ENCODE data around the gene XKR7.

XKR7 gene

GRCh38 chr20:32010666-32011065 lies 42.7 kb downstream of the XKR7 start:
- H3K9me3 Mint-ChIP-seq: no peaks in the 10 kb centered on the region
- no peak overlapping the region for H3K4me3 Mint-ChIP-seq
- no peaks in the 10 kb centered on the region for H3K36me3 Mint-ChIP-seq
- peaks cover 12% of the 10 kb centered on the region for H3K27me3 Mint-ChIP-seq
- H3K4me1 Mint-ChIP-seq: no peaks in the 10 kb centered on the region
- H3K27ac Mint-ChIP-seq: no peak overlapping the region

DNA sequence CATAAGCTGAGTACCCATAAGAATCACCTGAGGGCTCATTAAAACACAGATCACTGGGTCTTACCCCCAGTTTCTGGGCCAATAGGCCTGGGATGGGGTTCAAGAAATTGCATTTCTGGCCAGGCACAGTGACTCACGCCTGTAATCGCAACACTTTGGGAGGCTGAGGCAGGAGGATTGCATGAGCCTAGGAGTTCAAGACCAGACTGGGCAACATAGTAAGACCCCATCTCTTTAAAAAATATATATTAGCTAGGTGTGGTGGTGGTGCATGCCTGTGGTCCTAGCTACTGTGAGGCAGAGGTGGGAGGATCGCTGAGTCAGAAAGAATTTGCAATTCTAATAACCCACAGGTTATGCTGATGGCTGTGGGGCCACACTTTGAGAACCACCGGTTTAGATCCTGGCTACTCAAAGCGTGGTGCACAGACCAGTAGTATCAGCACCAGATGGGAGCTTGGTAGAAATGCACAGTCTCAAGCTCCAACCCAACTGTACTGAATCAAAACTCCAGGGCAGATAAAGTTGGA lies 44.3 kb downstream of the XKR7 start:
- H3K9me3 Mint-ChIP-seq: no peaks in the 10 kb centered on the region
- no peak overlapping the region for H3K4me3 Mint-ChIP-seq
- no peaks in the 10 kb centered on the region for H3K4me1 Mint-ChIP-seq
- no peaks in the 10 kb centered on the region for H3K36me3 Mint-ChIP-seq
- no peak overlapping the region for H3K27ac Mint-ChIP-seq
- H3K27me3 Mint-ChIP-seq: peaks cover 16% of the 10 kb centered on the region

DNA sequence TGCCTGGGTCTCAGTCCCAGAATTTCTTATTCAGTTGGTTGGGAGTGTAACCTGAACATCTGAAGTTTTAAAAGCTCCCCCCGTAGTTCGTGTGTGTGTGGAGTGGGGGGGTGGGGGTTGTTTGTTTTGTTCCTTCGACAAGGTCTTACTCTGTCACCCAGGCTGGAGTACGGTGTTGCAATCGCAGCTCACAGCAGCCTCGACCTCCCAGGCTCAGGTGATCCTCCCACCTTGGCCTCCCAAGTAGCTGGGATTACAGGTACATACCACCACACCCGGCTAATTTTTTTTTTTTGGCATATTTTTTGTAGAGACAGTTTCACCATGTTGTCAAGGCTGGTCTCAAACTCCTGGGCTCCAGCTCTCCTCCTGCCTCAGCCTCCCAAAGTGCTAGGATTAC lies 45.4 kb downstream of the XKR7 start:
- peaks cover 21% of the 10 kb centered on the region for H3K27me3 Mint-ChIP-seq
- H3K4me1 Mint-ChIP-seq: peaks cover 10% of the 10 kb centered on the region
- no peak overlapping the region for H3K27ac Mint-ChIP-seq
- no peak overlapping the region for H3K4me3 Mint-ChIP-seq
- H3K9me3 Mint-ChIP-seq: no peaks in the 10 kb centered on the region
- H3K36me3 Mint-ChIP-seq: no peaks in the 10 kb centered on the region

- Mint-ChIP-seq H3K9me3 (no peaks in the 10 kb centered on the region), H3K36me3 (peaks cover 2% of the 10 kb centered on the region), H3K27ac (no peak overlapping the region), H3K4me3 (peak overlapping the region; percentile 79), H3K4me1 (peaks cover 24% of the 10 kb centered on the region), H3K27me3 (peaks cover 47% of the 10 kb centered on the region)
Measured at GRCh38 chr20:32017711-32018251, 49.8 kb downstream of the XKR7 start.

GRCh38 chr20:32018269-32019155 lies 50.6 kb downstream of the XKR7 start:
- Mint-ChIP-seq H3K4me1 (peaks cover 24% of the 10 kb centered on the region), H3K4me3 (peak overlapping the region; percentile 76), H3K27ac (no peak overlapping the region), H3K36me3 (peaks cover 2% of the 10 kb centered on the region), H3K9me3 (no peaks in the 10 kb centered on the region), H3K27me3 (peaks cover 53% of the 10 kb centered on the region)

DNA sequence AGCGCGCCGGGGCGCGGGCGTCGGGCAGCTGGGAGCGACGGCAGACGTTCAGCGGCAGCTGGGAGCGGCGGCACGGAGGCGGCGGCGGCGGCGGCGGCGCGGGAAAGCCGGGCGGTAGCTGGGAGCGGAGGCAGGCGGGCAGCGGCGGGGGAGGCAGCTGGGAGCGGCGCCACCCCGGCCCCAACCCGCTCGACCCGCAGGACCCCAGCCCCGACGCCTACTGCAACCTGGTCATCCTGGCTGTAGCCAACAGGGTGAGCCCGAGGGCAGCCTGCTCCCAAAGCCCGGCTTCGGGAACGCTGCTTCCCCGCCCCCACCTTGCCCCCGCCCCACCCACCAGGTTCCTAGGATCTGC lies 51.2 kb downstream of the XKR7 start:
- Mint-ChIP-seq H3K27me3 (peaks cover 57% of the 10 kb centered on the region), H3K4me1 (peaks cover 24% of the 10 kb centered on the region), H3K9me3 (no peaks in the 10 kb centered on the region), H3K36me3 (peaks cover 2% of the 10 kb centered on the region), H3K4me3 (peak overlapping the region; percentile 92), H3K27ac (no peak overlapping the region)

DNA sequence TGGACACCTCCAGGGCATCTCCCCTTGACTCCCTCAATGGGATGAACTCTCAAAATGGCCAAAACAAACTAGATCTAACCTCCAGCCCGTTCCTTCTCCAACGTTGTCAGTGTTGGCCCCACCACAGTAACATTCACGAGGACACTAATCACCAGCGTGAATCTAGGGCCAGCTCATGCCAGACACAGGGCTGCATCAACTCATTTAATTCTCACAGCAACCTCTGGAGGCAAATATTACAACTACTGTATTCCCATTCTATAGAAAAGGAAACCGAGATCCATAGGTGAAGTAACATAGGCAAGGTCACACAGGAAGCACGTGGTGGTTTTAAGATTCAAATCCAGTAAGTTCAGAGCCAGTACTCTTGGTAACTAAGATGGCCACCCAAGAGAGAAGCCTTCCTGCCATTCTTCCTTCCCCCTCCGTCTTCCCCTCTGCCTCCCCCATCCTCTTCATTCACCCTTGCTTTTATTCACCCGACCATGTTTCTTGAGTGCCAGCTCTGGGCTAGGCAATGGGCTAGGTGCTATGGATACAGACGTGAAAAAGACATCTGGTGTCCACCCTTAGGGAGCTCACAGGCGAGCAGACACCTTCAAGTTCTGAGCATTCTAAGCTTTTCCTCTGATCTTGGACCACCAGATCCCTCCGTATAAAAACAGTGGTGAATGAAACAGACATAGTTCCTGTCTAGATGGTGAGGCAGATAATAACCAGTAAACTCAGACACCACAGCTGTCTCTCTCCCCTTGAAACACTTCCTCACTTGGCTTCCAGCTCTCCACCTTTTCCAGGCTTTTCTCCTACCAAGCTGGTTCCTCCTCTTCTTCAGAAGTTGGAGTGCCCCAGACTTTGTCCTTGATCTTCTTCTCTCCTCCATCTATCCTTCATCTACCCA lies 51.9 kb downstream of the XKR7 start:
- no peaks in the 10 kb centered on the region for H3K9me3 Mint-ChIP-seq
- H3K4me1 Mint-ChIP-seq: peaks cover 24% of the 10 kb centered on the region
- peak overlapping the region; percentile 21 for H3K27ac Mint-ChIP-seq
- H3K27me3 Mint-ChIP-seq: peaks cover 57% of the 10 kb centered on the region
- H3K36me3 Mint-ChIP-seq: peaks cover 2% of the 10 kb centered on the region
- H3K4me3 Mint-ChIP-seq: peak overlapping the region; percentile 92

- Mint-ChIP-seq H3K27me3 (peaks cover 50% of the 10 kb centered on the region), H3K9me3 (no peaks in the 10 kb centered on the region), H3K36me3 (peaks cover 2% of the 10 kb centered on the region), H3K4me1 (peaks cover 24% of the 10 kb centered on the region), H3K27ac (no peak overlapping the region), H3K4me3 (no peak overlapping the region)
Measured at GRCh38 chr20:32021091-32021490, 53.1 kb downstream of the XKR7 start.

- Mint-ChIP-seq H3K4me1 (peaks cover 8% of the 10 kb centered on the region), H3K9me3 (no peaks in the 10 kb centered on the region), H3K36me3 (no peaks in the 10 kb centered on the region), H3K4me3 (no peak overlapping the region), H3K27me3 (peaks cover 37% of the 10 kb centered on the region), H3K27ac (no peak overlapping the region)
Measured at GRCh38 chr20:32024683-32025295, 56.8 kb downstream of the XKR7 start.

GRCh38 chr20:32027643-32028042 lies 59.7 kb downstream of the XKR7 start:
- H3K27me3 Mint-ChIP-seq: peaks cover 14% of the 10 kb centered on the region
- H3K36me3 Mint-ChIP-seq: no peaks in the 10 kb centered on the region
- H3K4me3 Mint-ChIP-seq: no peak overlapping the region
- H3K27ac Mint-ChIP-seq: no peak overlapping the region
- no peaks in the 10 kb centered on the region for H3K4me1 Mint-ChIP-seq
- no peaks in the 10 kb centered on the region for H3K9me3 Mint-ChIP-seq

- Mint-ChIP-seq H3K4me3 (no peak overlapping the region), H3K9me3 (no peaks in the 10 kb centered on the region), H3K36me3 (no peaks in the 10 kb centered on the region), H3K27me3 (peaks cover 12% of the 10 kb centered on the region), H3K27ac (no peak overlapping the region), H3K4me1 (no peaks in the 10 kb centered on the region)
Measured at GRCh38 chr20:32028647-32029372, 60.9 kb downstream of the XKR7 start.

- H3K9me3 Mint-ChIP-seq: no peaks in the 10 kb centered on the region
- no peaks in the 10 kb centered on the region for H3K36me3 Mint-ChIP-seq
- no peak overlapping the region for H3K27ac Mint-ChIP-seq
- H3K4me3 Mint-ChIP-seq: no peak overlapping the region
- no peaks in the 10 kb centered on the region for H3K4me1 Mint-ChIP-seq
- peaks cover 10% of the 10 kb centered on the region for H3K27me3 Mint-ChIP-seq
Measured at GRCh38 chr20:32029561-32029960, 61.6 kb downstream of the XKR7 start.

GRCh38 chr20:32031007-32031958 lies 63.3 kb downstream of the XKR7 start:
- Mint-ChIP-seq H3K36me3 (no peaks in the 10 kb centered on the region), H3K4me1 (no peaks in the 10 kb centered on the region), H3K4me3 (no peak overlapping the region), H3K27me3 (peaks cover 16% of the 10 kb centered on the region), H3K27ac (no peak overlapping the region), H3K9me3 (no peaks in the 10 kb centered on the region)

DNA sequence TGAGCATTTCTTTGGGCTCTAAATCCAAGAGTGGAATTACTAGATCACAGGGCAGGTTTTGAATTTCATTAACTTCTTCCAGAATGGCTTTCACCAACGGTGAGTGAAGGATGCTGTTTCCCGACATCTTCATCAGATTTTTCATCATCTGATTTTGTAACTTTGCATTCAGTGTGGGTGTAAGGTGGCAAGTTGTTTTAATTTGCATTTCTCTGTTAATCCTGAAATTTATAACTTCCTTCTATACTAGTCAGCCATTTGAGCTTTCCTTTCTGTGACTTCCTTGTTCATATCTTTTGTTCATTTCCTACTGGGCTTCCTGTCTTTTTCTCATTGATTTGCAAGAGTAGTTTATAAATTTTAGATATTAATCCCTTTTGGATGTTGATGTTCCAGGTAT lies 65.4 kb downstream of the XKR7 start:
- no peaks in the 10 kb centered on the region for H3K4me1 Mint-ChIP-seq
- peaks cover 20% of the 10 kb centered on the region for H3K27me3 Mint-ChIP-seq
- H3K4me3 Mint-ChIP-seq: no peak overlapping the region
- no peak overlapping the region for H3K27ac Mint-ChIP-seq
- H3K9me3 Mint-ChIP-seq: no peaks in the 10 kb centered on the region
- H3K36me3 Mint-ChIP-seq: no peaks in the 10 kb centered on the region
